Right lobe of liver (tissue), 4 donors: ENCODE measurements around the gene EFNB2.

Experiments used
- POLR2A ChIP-seq: fragments of 450-650 bp; IDR thresholded peaks from one replicate; pipeline ENCODE4 v1.6.1; 2017; ENCODE audit warnings: antibody characterized with exemption, mild to moderate bottlenecking
- TF ChIP-seq, protein P1 (sequence below), 4 donors: fragments of 200-600 bp in 3 of 4; fragments of 450-650 bp in 1 of 4; IDR thresholded peaks; one replicate each; pipeline versions ENCODE4 v1.5.1 to v1.8.0; 2016 to 2022; ENCODE audit warnings: antibody characterized with exemption in 4 of 4, mild to moderate bottlenecking in 2 of 4
- donor health status: DM: no; HTN: no; CAD: no.
- donor health status: DM: no; HTN: no; CAD: no.
- donor health status: DM: no; HTN: yes; CAD: no.

- TF ChIP-seq POLR2A = no peak
- TF ChIP-seq, protein P1, sequence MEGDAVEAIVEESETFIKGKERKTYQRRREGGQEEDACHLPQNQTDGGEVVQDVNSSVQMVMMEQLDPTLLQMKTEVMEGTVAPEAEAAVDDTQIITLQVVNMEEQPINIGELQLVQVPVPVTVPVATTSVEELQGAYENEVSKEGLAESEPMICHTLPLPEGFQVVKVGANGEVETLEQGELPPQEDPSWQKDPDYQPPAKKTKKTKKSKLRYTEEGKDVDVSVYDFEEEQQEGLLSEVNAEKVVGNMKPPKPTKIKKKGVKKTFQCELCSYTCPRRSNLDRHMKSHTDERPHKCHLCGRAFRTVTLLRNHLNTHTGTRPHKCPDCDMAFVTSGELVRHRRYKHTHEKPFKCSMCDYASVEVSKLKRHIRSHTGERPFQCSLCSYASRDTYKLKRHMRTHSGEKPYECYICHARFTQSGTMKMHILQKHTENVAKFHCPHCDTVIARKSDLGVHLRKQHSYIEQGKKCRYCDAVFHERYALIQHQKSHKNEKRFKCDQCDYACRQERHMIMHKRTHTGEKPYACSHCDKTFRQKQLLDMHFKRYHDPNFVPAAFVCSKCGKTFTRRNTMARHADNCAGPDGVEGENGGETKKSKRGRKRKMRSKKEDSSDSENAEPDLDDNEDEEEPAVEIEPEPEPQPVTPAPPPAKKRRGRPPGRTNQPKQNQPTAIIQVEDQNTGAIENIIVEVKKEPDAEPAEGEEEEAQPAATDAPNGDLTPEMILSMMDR (IDR thresholded peaks at IDR 0.05) = no peak
These were observed 91.7 kb downstream of the EFNB2 start for GRCh38 chr13:106443607-106444322.
